Measurements from ENCODE around the gene SENP5.

GRCh38 chr3:196916995-196917394 is 49.3 kb downstream of the SENP5 start:
- no peak for TF ChIP-seq POLR2A (IDR thresholded peaks at IDR 0.05)
- no peak for TF ChIP-seq CTCF (IDR thresholded peaks at IDR 0.05)

All from right lobe of liver (tissue), 4 donors.